Measurements from ENCODE around the gene SDHAF2. TPM values are rescaled to one million over a fixed set of nuclear protein-coding genes. Genes with fewer than 3 reads are reported as not detected.
"Not testable (repeated sequence)": the region's sequence is repeated elsewhere in the genome, so short reads cannot be mapped to it uniquely, and the experiment has no call there.

The SDHAF2 gene
- total RNA-seq, 4 donors from 2014 or later: 36.6 to 53.0 (median 48.4) TPM

- WGBS: 80% methylated on average over 2 of the region's 3 CpGs
- TF ChIP-seq EP300 (IDR thresholded peaks at IDR 0.05) (no peak), POLR2A (IDR thresholded peaks at IDR 0.05) (no peak)
- H3K4me3 ChIP-seq: no peak overlapping the region
- H3K36me3 ChIP-seq: no peaks in the 10 kb centered on the region
- DNase-seq (ENCODE audit: low spot score in 2 of 2): no peak
- peaks cover 32% of the 10 kb centered on the region for H3K4me1 ChIP-seq
- no peak overlapping the region for H3K27ac ChIP-seq
- H3K27me3 ChIP-seq: no peaks in the 10 kb centered on the region
- no peaks in the 10 kb centered on the region for H3K9me3 ChIP-seq
Observed at GRCh38 chr11:61476371-61476770, 46.4 kb downstream of the SDHAF2 start.

- Histone ChIP-seq H3K9me3 (no peaks in the 10 kb centered on the region), H3K36me3 (no peaks in the 10 kb centered on the region), H3K4me3 (no peak overlapping the region), H3K27ac (no peak overlapping the region), H3K27me3 (no peaks in the 10 kb centered on the region), H3K4me1 (peaks cover 27% of the 10 kb centered on the region)
- 13% methylated on average over 8 of the region's 8 CpGs for WGBS
- TF ChIP-seq POLR2AphosphoS5 (IDR thresholded peaks at IDR 0.05) (no peak), CTCF (IDR thresholded peaks at IDR 0.05) (no peak), EP300 (IDR thresholded peaks at IDR 0.05) (no peak), POLR2A (IDR thresholded peaks at IDR 0.05) (no peak)
- no peak for DNase-seq (ENCODE audit: low spot score in 2 of 2)
Observed at GRCh38 chr11:61477126-61477525, 47.2 kb downstream of the SDHAF2 start.

- Histone ChIP-seq H3K27ac (no peak overlapping the region), H3K9me3 (no peaks in the 10 kb centered on the region), H3K4me3 (no peak overlapping the region), H3K4me1 (peaks cover 23% of the 10 kb centered on the region), H3K36me3 (no peaks in the 10 kb centered on the region), H3K27me3 (no peaks in the 10 kb centered on the region)
- no peak for DNase-seq (ENCODE audit: low spot score in 2 of 2)
- WGBS: 9% methylated on average over 3 of the region's 18 CpGs
- TF ChIP-seq POLR2AphosphoS5 (IDR thresholded peaks at IDR 0.05): no peak
- peak; percentile 79 to 90 for TF ChIP-seq CTCF (IDR thresholded peaks at IDR 0.05)
Observed at GRCh38 chr11:61477727-61478148, 47.8 kb downstream of the SDHAF2 start.

- H3K9me3 ChIP-seq; H3K27ac ChIP-seq; H3K27me3 ChIP-seq; H3K36me3 ChIP-seq; H3K4me3 ChIP-seq; DNase-seq (ENCODE audit: low spot score in 2 of 2): not testable (repeated sequence)
- H3K4me1 ChIP-seq: peaks cover 13% of the 10 kb centered on the region
- 91% methylated on average over 11 of the region's 11 CpGs for WGBS
Observed at GRCh38 chr11:61479360-61480058, 49.6 kb downstream of the SDHAF2 start.

GRCh38 chr11:61480261-61480993, 50.5 kb downstream of the SDHAF2 start:
- Histone ChIP-seq H3K4me3 (no peak overlapping the region), H3K27ac (no peak overlapping the region), H3K27me3 (no peaks in the 10 kb centered on the region), H3K4me1 (peaks cover 12% of the 10 kb centered on the region), H3K9me3 (no peaks in the 10 kb centered on the region), H3K36me3 (no peaks in the 10 kb centered on the region)
- no peak for DNase-seq (ENCODE audit: low spot score in 2 of 2)
- no peak for TF ChIP-seq POLR2AphosphoS5 (IDR thresholded peaks at IDR 0.05)
- WGBS: 93% methylated on average over 15 of the region's 15 CpGs

- no peak for DNase-seq (ENCODE audit: low spot score in 2 of 2)
- Histone ChIP-seq H3K4me3 (no peak overlapping the region), H3K27ac (no peak overlapping the region), H3K36me3 (no peaks in the 10 kb centered on the region), H3K27me3 (no peaks in the 10 kb centered on the region), H3K9me3 (no peaks in the 10 kb centered on the region), H3K4me1 (peaks cover 12% of the 10 kb centered on the region)
- 49% methylated on average over 7 of the region's 7 CpGs for WGBS
- TF ChIP-seq POLR2AphosphoS5 (IDR thresholded peaks at IDR 0.05): no peak
- TF ChIP-seq CTCF (IDR thresholded peaks at IDR 0.05): no peak
- no peak for TF ChIP-seq EP300 (IDR thresholded peaks at IDR 0.05)
- TF ChIP-seq POLR2A (IDR thresholded peaks at IDR 0.05): no peak
Observed at GRCh38 chr11:61480994-61481335, 51.0 kb downstream of the SDHAF2 start.
